Mucosa of descending colon (tissue), 3 donors: ENCODE data around the gene CCDC60. TPM values are rescaled to one million over a fixed set of nuclear protein-coding genes. Genes with fewer than 3 reads are reported as not detected.

Source experiments
- ATAC-seq: fragments of 200-7000 bp; cut with Tn5 transposase; one replicate; pipeline ENCODE4 v1.9.1; 2020; ENCODE audit warnings: mild to moderate bottlenecking, moderate library complexity
- DNase-seq, 3 donors: peaks; one replicate each; pipeline ENCODE4 v3.0.0-alpha.2; 2020
- H3K36me3 ChIP-seq: fragments of 200-600 bp; one replicate; pipeline ENCODE4 v1.8.0; 2021; ENCODE audit warnings: low read depth, mild to moderate bottlenecking
- H3K4me1 ChIP-seq: fragments of 200-600 bp; one replicate; pipeline ENCODE4 v1.8.0; 2021; ENCODE audit warnings: low read depth, mild to moderate bottlenecking
- H3K4me3 ChIP-seq: fragments of 200-600 bp; one replicate; pipeline ENCODE4 v1.8.0; 2021; ENCODE audit warnings: mild to moderate bottlenecking
- H3K9me3 ChIP-seq: fragments of 200-600 bp; one replicate; pipeline ENCODE4 v1.8.0; 2021; ENCODE audit warnings: mild to moderate bottlenecking
- intact Hi-C, 2 donors: fragments of 100-400 bp; cut with DNase I in 1 of 2; cut with micrococcal nuclease in 1 of 2; formaldehyde crosslinking; loops; one replicate each; pipeline versions ENCODE4 v1.11.0 to v1.11.1; 2022; cut with DNase I, micrococcal nuclease
- total RNA-seq, 3 donors: library from RNA; stranded (reverse); fragmentation: NEBNext Ultra II Directional in 2 of 3; extraction: Animal tissue kit (Norgen Biotek cat#: 25700) in 2 of 3; gene quantifications; one replicate each; pipeline versions ENCODE4 v1.2.1 to v1.2.4, GENCODE V29; 2021 to 2023
- TF ChIP-seq, protein P1 (sequence below): fragments of 200-600 bp; IDR thresholded peaks from one replicate; pipeline ENCODE4 v1.8.0; 2022; ENCODE audit warnings: antibody characterized with exemption, mild to moderate bottlenecking
- donor health status: DM: no; HTN: no; CAD: no; lungs with moderate emphysema.
- donor health status: DM: no; HTN: no; CAD: no.
- donor health status: DM: no; HTN: yes; CAD: no.

CCDC60 gene
- total RNA-seq, 3 donors from 2014 or later = 2.2 to 3.5 (median 2.9) TPM

- H3K36me3 ChIP-seq = no peaks in the 10 kb centered on the region
- no peaks in the 10 kb centered on the region for H3K4me1 ChIP-seq
- H3K9me3 ChIP-seq = no peaks in the 10 kb centered on the region
- no peak overlapping the region for H3K4me3 ChIP-seq
- intact Hi-C loops = no loop called here
- DNase-seq (no peak), ATAC-seq (no peak)
- TF ChIP-seq, protein P1, sequence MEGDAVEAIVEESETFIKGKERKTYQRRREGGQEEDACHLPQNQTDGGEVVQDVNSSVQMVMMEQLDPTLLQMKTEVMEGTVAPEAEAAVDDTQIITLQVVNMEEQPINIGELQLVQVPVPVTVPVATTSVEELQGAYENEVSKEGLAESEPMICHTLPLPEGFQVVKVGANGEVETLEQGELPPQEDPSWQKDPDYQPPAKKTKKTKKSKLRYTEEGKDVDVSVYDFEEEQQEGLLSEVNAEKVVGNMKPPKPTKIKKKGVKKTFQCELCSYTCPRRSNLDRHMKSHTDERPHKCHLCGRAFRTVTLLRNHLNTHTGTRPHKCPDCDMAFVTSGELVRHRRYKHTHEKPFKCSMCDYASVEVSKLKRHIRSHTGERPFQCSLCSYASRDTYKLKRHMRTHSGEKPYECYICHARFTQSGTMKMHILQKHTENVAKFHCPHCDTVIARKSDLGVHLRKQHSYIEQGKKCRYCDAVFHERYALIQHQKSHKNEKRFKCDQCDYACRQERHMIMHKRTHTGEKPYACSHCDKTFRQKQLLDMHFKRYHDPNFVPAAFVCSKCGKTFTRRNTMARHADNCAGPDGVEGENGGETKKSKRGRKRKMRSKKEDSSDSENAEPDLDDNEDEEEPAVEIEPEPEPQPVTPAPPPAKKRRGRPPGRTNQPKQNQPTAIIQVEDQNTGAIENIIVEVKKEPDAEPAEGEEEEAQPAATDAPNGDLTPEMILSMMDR = no peak
Measured at GRCh38 chr12:119505001-119505400, 170.5 kb downstream of the CCDC60 start.

DNA sequence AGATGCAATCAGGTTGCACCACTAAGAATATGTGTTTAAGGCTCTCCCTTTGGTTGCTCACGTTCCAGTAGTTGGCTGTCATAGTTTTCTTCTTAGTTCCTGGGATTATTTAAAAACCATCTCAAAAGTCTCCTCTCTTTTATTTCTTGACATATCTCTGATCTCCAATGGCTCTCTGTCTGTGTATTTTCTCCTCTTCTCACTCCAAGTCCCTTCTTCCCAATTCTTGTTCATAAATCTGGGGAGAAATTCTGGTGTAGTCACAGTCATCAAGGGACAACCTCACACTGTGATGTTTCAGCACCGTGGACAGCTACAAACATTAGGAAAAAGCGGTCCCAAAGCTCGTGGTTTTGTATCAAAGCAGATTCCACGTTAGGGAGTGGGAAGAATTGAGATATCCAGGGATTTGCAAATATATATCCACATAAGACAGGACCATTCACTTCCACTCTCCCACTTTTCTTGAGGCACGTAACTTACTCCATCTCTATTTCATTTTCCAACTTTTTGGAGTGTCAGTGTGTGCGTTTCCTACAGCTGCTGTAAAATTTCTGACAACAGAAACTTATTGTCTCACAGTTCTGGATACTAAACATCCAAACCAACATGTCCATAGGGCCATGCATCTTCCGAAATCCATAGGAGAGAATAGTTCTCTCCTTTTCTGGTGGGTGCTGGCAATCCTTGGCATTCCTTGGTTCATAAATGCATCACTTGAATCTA is 178.4 kb downstream of the CCDC60 start:
- DNase-seq (peak in 1 of 3 donors; percentile 3), ATAC-seq (no peak)
- Histone ChIP-seq H3K4me3 (no peak overlapping the region), H3K36me3 (no peaks in the 10 kb centered on the region), H3K9me3 (no peaks in the 10 kb centered on the region), H3K4me1 (no peaks in the 10 kb centered on the region)
- intact Hi-C loops = no loop called here
- TF ChIP-seq, protein P1 = no peak

DNA sequence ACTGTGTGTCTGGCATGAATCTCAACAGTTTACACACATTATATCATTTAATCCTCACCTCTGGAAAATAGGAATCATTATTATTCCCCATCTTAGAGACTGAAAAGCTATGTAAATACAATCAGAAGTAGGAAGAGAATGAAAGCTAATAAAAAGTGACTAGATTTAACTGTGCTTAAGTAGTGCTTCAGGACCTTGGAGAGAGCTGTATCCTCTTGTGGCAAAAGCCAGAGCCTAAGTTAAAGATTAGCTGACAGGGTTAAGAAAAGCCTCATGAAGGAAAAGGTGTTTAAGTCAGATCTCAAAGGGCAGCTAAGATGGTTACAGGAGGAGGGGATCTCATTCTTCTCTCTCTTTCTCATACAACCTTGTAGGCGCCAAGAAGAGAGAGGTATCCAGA is 193.7 kb downstream of the CCDC60 start:
- no peaks in the 10 kb centered on the region for H3K36me3 ChIP-seq
- H3K4me1 ChIP-seq = no peaks in the 10 kb centered on the region
- no peaks in the 10 kb centered on the region for H3K9me3 ChIP-seq
- ATAC-seq (no peak), DNase-seq (no peak)
- TF ChIP-seq, protein P1 = no peak
- intact Hi-C loops = no loop called here
- no peak overlapping the region for H3K4me3 ChIP-seq

- intact Hi-C loops = no loop called here
- Histone ChIP-seq H3K4me1 (no peaks in the 10 kb centered on the region), H3K9me3 (no peaks in the 10 kb centered on the region), H3K4me3 (no peak overlapping the region), H3K36me3 (no peaks in the 10 kb centered on the region)
- DNase-seq = no peak
- no peak for ATAC-seq
- TF ChIP-seq, protein P1 = no peak
Measured at GRCh38 chr12:119540476-119540875, 205.9 kb downstream of the CCDC60 start.

- TF ChIP-seq, protein P1 = peak; percentile 47
- no peaks in the 10 kb centered on the region for H3K9me3 ChIP-seq
- H3K4me3 ChIP-seq = no peak overlapping the region
- peak; percentile 72 for ATAC-seq
- DNase-seq = peak in 1 of 3 donors; percentile 77
- no peaks in the 10 kb centered on the region for H3K36me3 ChIP-seq
- H3K4me1 ChIP-seq = no peaks in the 10 kb centered on the region
- intact Hi-C loops = no loop called here
Measured at GRCh38 chr12:119544765-119545625, 210.5 kb downstream of the CCDC60 start.
